HG03064 (cell line): Measurements from ENCODE around the gene PNPLA6.
"Not testable (repeated sequence)": the region's sequence is repeated elsewhere in the genome, so short reads cannot be mapped to it uniquely, and the experiment has no call there.

Experiments used
- ATAC-seq: cut with Tn5 transposase; IDR thresholded peaks from one replicate; pipeline ENCODE4 v1.9.1; 2021; ENCODE audit warnings: low read depth; ENCODE audit not compliant: unreplicated experiment

PNPLA6 gene

DNA sequence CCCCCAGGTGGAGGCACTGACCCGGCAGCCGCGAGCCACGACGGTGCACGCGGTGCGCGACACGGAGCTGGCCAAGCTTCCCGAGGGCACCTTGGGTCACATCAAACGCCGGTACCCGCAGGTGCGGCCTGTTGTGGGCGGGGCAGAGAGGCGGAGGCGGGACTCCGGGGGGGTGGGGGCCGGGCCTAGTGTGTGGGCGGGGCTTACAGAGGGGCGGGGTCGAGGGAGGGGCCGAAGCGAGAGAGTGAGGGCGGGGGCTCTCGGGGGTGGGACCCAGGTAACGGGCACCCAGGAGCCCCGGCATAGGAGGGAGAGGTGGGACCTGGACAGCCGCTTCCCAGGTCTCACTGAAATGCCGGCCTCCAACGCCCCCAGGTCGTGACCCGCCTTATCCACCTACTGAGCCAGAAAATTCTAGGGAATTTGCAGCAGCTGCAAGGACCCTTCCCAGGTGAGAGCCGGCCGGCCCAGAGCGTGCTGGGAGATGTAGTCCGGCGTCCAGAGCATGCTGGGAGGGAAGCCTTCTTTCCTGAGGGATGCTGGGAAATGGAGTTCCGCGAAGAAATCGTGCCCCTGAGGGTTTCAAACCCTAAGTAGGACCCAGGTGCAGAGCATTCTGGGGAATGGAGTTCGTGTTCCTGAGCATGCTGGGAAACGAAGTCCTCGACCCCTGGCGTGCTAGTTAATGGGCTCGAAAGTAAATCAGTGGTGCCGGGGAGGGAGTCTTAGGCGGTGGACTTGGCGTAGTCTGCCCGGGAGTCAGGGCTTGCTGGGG, 15.7 kb downstream of the PNPLA6 start:
- no peak for ATAC-seq

DNA sequence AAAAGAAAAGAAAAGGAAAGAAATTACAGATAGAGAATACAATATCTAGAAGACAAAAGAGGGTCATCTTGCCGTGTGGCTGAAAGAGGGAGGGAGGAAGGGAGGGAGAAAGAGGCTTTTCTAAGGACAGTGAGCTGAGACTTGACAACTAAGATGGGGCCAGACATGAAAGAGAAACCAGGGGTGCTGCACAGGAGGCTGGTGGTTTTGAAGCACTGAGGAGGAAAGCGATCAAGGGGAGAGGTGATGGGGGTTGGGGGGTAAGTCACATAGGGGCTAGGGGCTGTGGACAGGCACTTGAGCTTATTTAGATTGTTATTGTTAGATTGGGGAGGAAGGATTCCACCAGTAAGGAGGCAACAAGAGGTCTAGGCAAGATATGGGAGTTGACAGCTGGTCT, 17.3 kb downstream of the PNPLA6 start:
- ATAC-seq = no peak

GRCh38 chr19:7554565-7554964, 19.0 kb downstream of the PNPLA6 start:
- no peak for ATAC-seq

DNA sequence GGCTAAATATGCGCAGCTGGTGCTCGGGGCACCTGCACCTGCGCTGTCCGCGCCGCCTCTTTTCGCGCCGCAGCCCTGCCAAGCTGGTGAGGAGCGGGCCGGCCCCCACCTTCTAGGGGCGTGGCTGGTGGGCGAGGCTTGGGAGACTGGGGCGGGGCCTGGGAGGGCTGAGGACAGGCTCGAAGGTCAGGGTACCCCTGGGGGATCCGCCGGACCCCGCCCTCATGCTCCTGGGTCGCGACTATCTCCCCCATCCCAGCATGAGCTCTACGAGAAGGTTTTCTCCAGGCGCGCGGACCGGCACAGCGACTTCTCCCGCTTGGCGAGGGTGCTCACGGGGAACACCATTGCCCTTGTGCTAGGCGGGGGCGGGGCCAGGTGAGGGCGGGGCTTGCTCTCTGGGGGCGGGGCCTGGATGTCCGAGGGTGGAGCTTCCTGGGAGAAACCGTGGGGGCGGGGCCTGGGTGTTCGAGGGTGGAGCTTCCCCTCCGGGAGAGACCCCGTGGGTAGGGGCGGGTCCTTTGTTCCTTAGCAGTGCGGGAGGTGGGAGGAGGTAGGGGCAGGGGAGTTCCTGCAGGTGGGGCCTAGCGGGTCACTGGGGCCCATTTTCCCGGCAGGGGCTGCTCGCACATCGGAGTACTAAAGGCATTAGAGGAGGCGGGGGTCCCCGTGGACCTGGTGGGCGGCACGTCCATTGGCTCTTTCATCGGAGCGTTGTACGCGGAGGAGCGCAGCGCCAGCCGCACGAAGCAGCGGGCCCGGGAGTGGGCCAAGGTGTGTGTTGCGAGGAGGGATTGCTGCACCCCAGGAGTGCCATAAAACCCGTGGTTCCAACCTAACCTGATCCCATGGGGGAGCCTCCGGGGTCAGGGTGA, 19.7 kb downstream of the PNPLA6 start:
- ATAC-seq = no peak

DNA sequence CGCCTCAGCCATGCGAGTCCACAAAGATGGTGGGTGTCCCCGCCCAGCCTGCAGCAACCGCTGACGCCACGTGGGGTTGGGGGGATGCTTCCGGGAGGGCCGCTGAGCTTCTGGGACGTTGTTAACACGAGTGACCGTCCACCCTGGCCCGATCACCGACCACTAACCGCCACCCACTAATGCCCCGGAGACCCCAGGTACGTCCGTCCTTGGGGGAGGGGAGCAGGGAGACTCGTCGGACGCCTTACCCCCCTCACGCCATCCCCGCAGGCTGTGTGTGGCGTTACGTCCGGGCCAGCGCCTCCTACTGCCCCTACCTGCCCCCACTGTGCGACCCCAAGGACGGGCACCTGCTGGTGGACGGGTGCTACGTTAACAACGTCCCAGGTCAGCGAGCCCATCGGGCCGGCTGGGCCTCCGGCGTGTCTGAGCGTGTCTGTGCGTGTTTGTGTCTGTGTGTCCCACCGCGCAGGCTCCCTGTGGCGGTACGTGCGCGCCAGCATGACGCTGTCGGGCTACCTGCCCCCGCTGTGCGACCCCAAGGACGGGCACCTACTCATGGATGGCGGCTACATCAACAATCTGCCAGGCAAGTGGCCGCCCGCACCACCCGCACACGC, 21.3 kb downstream of the PNPLA6 start:
- ATAC-seq = no peak

DNA sequence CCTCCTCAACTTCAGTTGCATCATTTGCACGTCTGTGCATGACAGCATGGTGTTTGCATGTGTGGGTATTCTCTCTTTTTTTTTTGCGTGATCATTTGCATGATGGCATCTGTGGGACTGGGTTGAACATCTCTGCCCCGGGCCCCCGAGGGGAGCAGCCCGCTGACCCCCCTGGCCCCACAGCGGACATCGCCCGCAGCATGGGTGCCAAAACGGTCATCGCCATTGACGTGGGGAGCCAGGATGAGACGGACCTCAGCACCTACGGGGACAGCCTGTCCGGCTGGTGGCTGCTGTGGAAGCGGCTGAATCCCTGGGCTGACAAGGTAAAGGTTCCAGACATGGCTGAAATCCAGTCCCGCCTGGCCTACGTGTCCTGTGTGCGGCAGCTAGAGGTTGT, 23.1 kb downstream of the PNPLA6 start:
- no peak for ATAC-seq

DNA sequence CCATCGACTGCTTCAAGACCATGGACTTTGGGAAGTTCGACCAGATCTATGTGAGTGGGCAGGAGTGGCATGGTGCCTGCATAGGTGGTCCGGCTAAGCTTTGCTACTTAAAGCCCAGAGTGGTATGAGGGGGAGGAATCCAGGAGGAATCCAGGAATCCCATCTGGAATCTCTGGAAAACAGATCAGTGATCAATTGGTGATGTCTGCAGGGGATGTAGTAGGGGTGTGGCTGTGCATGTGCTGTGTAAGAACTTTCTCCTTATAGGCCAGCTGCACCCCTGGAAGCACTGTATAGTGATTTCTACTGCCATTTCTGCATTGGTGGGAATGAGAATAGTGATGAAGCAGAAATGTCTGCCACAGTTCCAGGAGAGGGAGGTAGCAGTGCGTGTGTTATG, 23.6 kb downstream of the PNPLA6 start:
- ATAC-seq = no peak

DNA sequence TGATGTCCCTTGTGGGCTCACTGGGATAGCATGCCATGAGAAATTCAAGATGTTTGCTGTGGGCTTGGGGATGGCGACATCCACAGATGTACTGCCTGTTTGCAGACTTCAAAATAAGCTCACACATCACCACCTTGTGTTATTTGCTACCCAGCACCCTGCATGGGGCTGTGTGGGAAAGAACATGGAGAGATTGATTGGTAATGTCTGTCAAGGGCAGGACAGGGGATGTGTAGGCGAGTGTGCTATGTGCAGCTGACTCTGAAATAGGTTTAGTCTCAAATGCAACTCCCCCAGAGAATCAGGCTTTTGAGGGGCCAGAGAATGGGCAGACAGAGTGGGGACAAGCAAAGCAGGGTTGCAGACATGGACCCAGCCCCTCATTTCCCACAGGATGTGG, 24.7 kb downstream of the PNPLA6 start:
- no peak for ATAC-seq

- ATAC-seq = no peak
Measured at GRCh38 chr19:7561325-7561724, 25.8 kb downstream of the PNPLA6 start.

DNA sequence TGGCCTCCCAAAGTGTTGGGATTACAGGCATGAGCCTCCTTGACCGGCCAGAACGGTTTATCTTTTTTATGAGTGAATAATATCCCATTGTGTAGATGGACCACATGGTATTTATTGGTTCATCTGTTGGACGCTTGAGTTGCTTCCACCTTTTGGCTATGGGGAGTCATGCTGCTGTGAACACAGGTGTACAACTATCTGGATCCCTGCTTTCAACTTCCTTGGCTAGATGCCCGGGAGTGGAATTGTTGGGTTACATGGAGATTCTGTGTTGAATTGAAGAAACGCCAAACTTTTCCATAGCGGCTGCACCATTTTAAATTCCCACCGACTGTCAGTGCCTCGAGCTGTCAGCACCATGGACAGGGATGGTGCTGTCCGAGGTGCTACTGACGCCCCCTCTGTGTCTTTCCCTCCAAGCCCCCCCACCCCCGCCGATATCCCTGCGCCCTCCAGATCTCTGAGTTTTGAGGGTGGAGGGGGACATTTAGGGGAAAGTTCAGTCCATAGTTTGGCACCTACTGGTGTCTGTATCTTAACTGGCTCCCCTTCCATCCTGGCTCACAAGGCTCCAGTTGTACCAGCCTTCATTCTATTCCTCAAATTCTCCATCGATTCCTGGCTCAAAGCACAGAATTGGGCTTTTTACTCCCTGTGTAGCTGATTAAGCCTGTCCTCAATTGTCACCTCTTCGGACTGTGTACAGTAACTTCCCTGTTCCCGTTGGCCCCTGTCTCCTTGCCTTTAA, 27.3 kb downstream of the PNPLA6 start:
- ATAC-seq = no peak

DNA sequence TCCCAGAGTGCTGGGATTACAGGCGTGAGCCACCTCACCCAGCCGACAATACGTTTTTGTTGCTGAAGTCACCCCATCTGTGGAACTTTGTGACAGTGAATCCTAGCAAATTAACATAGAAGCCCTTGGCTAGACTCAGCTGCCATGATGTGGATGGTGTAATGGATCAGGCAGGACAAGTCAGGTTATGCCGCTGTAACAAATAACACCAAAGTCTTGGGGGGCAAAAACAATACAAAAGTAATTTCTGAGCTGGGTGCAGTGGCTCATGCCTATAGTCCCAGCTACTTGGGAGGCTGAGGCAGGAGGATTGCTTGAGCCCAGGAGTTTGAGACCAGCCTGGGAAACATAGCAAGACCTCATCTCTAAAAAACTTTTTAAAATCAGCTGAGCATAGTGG, 29.3 kb downstream of the PNPLA6 start:
- ATAC-seq = no peak

DNA sequence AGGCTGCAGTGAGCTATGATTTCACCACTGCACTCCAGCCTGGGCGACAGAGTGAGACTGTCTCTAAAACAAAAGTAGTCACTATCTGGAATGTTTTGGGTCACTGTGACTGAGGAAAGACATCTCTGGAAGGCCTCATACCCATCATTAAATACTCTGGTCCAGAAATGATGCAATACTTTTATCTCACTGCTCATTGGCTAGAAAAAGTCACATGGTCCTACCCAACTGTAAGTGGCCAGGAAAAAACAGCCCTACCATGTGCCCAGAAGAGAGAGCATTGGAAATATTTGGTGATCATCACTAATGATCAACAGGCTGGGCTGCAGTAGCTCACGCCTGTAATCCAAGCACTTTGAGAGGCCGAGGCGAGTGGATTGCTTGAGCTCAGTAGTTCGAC, 29.8 kb downstream of the PNPLA6 start:
- no peak for ATAC-seq

GRCh38 chr19:7570761-7571160, 35.2 kb downstream of the PNPLA6 start:
- ATAC-seq = no peak

DNA sequence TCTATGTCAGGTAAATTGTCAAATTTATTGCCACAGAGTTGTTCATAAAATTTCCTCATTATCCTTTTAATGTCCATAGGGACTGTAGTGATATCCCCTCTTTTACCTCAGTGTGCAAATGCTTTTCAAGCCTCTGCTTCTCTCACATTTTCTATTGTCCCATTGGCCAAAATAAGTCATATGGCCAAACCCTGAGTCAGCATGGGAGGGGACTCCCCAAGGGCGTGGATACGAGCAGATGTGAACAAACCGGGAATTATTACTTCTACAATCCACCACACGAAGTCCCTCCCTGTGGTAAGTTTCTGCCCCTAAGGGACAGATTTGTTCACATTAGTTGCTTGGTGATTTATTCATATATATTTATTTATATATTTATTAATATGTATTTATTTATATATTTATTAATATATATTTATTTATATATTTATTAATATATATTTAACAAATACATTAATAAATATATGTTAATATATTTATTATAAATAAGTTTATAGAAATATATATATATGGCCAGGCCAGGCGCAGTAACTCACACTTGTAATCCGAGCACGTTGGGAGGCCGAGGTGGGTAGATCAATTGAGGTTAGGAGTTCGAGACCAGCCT, 40.0 kb downstream of the PNPLA6 start:
- no peak for ATAC-seq

DNA sequence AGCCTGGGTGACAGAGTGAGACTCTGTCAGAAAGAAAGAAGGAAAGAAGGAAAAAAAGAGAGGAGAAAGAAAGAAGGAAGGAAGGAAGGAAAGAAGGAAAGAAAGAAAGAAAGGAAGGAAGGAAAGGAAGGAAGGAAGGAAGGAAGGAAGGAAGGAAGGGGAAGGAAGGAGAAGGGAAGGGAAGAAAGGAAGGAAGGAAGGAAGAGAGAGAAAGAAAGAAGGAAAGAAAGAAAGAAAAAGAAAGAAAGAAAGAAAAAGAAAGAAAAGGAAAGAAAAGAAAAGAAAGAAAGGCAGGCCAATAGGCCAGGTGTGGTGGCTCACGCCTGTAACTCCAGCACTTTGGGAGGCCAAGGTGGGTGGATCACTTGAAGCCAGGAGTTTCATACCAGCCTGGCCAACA, 41.9 kb downstream of the PNPLA6 start:
- not testable (repeated sequence) for ATAC-seq

GRCh38 chr19:7578127-7578526, 42.6 kb downstream of the PNPLA6 start:
- ATAC-seq = no peak

DNA sequence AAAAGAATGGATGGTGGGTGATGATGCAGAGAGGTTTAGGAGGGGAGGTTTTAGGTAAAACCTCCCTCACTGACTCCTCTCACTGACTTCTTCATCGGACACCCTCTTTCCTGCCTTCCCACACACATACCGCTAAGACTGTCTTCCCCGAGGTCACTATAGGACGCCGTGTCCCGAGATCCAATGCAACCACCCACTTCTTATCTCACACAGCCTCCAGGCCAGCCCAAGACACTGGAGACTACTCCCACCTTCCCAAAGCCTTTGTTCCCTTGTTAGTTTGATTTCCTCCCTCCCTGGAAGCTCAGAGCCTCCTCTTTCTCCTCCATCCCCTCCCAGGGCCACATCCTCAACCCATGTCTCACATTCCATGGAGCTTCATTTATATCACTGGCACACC, 43.7 kb downstream of the PNPLA6 start:
- ATAC-seq = no peak

- no peak for ATAC-seq
Measured at GRCh38 chr19:7582446-7582845, 46.9 kb downstream of the PNPLA6 start.

- ATAC-seq = no peak
Measured at GRCh38 chr19:7589822-7590221, 54.3 kb downstream of the PNPLA6 start.

- no peak for ATAC-seq
Measured at GRCh38 chr19:7590256-7590655, 54.7 kb downstream of the PNPLA6 start.
